SK-N-DZ (cell line): Measurements from ENCODE around the gene IL12RB1.
"Not testable (repeated sequence)": the region's sequence is repeated elsewhere in the genome, so short reads cannot be mapped to it uniquely, and the experiment has no call there.

Source experiments
- DNase-seq: peaks from one replicate; pipeline ENCODE4 v3.0.0-alpha.2; 2015; ENCODE audit warnings: low spot score

IL12RB1 gene

GRCh38 chr19:18089726-18090125 lies 3.0 kb upstream of the IL12RB1 start:
- DNase-seq: no peak

DNA sequence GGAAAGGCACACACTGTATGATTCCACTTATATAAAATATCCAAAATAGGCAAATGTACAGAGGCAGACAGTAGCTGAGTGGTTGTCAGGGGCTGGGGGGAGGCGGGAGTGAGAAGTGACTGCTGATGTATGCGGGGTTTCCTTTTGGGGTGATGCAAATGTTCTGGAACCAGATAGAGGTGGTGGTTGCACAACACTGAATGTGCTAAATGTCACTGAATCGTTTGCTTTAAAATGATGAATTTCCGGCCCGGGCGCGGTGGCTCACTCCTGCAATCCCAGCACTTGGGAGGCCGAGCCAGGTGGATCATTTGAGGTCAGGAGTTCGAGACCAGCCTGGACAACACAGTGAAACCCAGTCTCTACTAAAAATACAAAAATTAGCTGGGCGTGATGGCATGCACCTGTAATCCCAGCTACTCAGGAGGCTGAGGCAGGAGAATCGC lies 2.4 kb upstream of the IL12RB1 start:
- not testable (repeated sequence) for DNase-seq

DNA sequence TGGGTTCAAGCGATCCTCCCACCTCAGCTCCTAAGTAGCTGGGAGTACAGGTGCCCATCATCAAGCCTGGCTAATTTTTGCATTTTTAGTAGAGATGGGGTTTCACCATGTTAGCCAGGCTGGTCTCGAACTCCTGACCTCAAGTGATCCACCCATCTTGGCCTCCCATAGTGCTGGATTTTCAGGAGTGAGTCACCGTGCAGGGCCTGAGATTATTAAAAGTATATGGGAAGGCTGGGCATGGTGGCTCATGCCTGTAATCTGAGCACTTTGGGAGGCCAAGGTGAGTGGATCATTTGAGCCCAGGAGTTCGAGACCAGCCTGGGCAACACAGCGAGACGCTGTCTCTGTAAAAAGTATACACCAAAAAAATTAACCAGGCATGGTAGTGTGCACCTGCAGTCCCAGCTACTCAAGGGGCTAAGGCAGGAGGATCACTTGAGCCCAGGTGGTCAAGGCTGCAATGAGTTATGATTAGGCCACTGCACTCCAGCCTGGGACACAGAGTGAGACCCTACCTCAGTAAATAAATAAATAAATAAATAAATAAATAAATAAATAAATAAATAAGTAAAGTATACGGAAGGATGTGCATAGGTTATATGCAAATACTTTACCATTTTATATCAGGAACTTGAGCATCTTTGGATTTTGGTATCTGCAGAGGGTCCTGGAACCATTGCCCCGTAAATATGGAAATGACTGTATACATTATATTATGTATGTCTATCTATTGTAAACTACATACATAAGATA lies 854 bp downstream of the IL12RB1 start:
- no peak for DNase-seq

- no peak for DNase-seq
Measured at GRCh38 chr19:18083929-18084684, 2.6 kb downstream of the IL12RB1 start.

- DNase-seq: peak; percentile 38
Measured at GRCh38 chr19:18074192-18074591, 12.5 kb downstream of the IL12RB1 start.

DNA sequence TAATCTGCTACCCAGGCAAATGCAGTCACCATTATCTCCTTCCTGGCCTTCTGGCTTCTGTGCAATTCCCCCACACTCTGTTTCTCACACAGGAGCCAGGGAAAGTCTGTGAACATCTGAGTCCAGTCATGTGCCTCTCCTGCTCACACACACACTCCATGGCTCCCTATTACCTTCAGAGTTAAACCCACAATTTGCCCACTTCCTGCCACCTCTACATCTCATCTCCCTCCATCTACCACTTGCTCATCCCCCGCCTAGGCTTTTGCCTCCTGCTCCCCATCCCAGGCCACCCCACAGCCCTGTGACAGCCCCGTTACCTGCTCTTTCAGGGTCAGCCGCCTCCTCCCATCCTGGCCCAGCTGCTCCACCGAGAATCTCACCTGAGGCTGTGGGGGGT lies 13.5 kb downstream of the IL12RB1 start:
- no peak for DNase-seq

GRCh38 chr19:18072335-18072734 lies 14.4 kb downstream of the IL12RB1 start:
- DNase-seq: no peak

DNA sequence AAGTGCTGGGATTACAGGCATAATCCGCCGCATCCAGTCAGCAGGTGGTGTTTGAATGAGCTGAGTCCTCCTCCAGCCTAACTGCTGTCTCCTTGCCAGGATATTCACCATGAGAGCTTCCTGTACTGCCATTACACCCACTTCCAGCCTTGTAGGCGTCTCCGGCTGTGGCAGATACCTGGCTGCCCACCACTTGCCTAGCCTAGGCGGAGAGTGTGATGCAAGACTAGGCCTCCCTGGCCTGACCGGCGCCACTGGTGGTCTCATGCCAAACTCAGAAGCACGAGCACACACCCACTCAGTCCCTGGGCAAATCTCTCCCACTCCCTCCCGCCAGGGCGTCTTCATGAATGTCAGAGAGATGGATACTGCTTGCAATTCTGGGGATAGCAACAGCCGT lies 16.6 kb downstream of the IL12RB1 start:
- no peak for DNase-seq

DNA sequence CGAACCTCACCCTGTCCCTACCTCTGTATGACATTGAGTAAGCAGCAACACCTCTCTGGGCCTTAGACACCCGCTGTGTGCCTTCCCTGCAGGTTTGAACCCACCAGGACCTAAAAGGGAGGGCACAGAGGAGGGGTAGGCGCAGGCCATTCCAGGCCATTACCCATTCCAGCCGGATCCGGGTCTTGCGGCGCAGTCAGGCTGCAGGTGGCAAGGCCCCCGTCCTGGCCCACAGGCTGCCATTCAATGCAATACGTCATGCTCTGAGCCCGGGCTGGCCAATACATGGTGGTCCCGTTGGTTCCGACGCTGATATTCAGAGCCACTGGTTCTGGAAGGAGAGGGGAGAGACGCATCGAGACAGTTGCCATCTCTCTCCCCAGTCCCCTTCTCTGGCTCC lies 17.4 kb downstream of the IL12RB1 start:
- no peak for DNase-seq

DNA sequence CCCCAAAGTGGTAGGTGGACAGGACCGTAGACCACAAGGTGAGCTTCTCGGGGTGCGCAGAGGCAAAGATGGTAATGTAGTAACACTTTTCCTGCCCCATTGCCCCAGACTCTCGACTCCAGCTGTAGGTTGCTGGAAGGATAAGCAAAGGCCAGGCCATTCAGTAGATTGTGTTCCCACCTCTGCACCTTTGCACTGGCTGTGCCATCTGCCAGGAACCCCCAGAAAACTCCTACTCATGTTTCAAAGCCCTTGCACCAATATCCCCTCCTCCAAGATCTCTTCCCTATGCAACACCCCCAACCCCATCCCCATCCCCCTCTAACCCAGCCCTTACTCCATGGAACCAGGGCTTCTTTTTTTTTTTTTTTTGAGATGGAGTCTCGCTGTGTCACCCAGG lies 18.3 kb downstream of the IL12RB1 start:
- DNase-seq: no peak

DNA sequence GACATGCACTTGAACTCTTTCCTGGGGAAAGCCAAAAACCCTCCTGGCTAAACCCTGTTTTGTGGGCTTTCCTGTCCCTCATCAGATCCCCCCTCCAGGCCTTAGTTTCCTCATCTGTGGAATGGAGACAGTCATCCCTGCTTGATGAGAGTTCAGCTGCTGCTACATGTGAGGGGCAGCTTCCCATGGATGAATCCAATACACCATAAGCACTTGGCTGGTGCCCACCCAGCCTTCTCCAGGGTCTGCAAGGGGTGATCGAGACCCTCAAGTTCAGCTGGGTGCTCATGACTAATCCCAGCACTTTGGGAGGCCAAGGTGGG lies 21.6 kb downstream of the IL12RB1 start:
- no peak for DNase-seq

GRCh38 chr19:18063463-18063862 lies 23.3 kb downstream of the IL12RB1 start:
- no peak for DNase-seq

GRCh38 chr19:18062028-18062427 lies 24.7 kb downstream of the IL12RB1 start:
- no peak for DNase-seq

GRCh38 chr19:18060472-18060871 lies 26.3 kb downstream of the IL12RB1 start:
- DNase-seq: peak; percentile 38

DNA sequence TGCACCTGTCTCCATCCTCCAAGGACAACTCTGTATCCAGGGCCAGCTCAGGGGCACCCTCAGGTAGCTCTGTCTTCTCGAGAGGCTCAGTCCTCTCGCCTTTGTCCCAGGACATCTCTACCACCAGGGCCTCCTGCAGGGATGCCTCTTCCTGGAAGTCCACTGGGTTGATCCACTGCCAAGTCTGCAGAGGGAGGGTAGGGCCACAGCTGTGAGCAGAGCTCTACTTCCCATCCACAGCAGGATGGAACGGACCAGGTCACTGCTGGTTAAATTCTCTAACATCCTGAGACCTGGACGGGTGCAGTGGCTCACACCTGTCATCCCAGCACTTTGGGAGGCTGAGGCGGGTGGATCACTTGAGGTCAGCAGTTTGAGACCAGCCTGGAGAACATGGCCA lies 26.8 kb downstream of the IL12RB1 start:
- no peak for DNase-seq

- DNase-seq: no peak
Measured at GRCh38 chr19:18059297-18059696, 27.4 kb downstream of the IL12RB1 start.

DNA sequence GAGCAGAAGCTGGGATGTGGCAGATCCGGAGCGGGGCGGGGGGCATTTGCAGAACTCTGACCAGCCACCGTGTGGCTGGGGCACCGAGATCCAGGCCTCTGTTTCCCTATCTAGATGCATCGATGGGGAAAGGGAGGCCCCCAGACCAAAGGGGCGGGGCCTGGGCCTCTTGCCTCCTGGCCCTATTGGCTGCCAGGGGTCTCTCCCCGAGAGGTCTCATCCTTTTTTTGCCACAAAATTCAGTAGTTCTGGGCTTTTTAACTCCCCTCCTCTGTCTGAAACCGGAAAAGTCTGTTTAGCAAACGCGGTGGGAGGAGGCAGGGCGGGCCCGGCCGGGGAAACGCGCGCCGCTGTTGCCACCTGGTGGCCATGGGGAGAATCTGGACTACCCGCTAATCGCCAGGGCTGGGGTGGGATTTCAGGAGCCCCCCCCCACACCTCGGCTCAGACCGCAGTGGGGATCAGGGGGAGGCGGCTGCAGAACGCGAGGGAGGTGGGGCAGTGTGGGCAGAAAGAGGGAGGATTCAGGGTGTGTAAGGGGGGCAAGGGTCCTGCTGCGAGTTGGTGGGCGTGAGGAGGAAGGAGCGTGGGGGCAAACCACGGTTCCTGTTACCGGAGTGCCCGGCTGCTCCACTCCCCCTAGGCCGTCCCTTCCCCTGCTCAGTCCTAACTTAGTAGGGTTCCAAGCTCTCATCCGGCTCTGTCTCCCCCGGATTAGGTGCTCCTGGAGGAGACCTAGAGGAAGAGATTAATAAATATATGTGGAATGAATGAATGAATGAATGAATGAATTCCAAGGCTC lies 28.3 kb downstream of the IL12RB1 start:
- DNase-seq: peak; percentile 67

GRCh38 chr19:18057557-18057956 lies 29.2 kb downstream of the IL12RB1 start:
- no peak for DNase-seq

- no peak for DNase-seq
Measured at GRCh38 chr19:18055967-18056366, 30.8 kb downstream of the IL12RB1 start.

DNA sequence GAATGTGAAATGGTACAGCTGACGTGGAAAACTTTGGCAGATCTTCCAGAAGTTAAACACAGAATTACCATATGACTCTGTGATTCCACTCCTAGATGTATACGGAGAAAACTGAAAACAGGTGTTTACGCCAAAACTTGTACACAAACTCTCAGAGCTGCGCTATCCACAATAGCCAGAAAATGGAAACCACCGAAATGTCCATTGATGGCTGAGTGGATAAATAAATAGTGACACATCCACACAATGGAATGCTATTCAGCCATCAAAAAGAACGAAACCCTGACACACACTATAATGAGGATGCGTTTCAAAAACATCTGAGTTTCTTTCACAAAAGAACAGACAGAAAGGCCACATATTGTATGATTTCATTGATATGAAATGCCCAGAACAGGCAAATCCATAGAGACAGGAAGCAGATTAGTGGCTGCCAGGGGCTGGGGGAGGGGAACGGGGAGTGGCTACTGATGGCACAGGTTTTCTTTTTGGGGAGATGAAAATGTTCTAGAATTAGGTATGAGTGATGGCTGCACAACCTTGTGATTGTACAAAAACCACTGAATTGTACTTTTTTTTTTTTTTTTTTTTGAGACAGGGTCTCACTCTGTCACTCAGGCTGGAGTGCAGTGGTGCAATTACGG lies 33.0 kb downstream of the IL12RB1 start:
- no peak for DNase-seq

GRCh38 chr19:18051887-18052286 lies 34.8 kb downstream of the IL12RB1 start:
- DNase-seq: no peak

DNA sequence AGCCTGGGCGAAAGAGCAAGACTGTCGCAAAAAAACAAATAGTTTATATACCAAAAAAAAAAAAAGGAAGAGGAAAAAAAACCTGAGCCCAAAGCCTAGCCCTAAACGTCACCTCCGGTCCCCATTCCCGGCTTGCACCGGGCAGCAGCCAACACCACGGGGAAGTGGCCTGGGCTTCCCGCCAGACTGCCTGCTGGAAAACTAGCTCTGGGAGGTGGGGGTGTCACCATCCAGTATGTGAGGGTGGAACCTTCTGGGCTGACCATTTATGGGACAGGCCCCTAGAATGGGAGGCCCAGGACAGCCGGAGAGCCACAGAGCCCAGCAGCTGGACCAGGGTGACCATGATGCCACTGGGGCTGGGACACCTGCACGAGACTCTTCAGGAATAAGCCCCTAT lies 37.3 kb downstream of the IL12RB1 start:
- no peak for DNase-seq
